Subcutaneous adipose tissue (tissue), 4 donors: Measurements from ENCODE around the gene PLA2G12A. TPM values are rescaled to one million over a fixed set of nuclear protein-coding genes. Genes with fewer than 3 reads are reported as not detected.

Experiments
- small RNA-seq: library from RNA; depleted of rRNA; stranded (forward); fragments of <200 nt; gene quantifications from one replicate; pipeline ENCODE3, GENCODE V24; 2016
- total RNA-seq, 4 donors: library from RNA; depleted of rRNA; stranded (reverse); fragments of >200 nt; gene quantifications; one replicate each; pipeline ENCODE4 v1.1.0, GENCODE V29; 2016

Gene PLA2G12A
- total RNA-seq, 4 donors from 2014 or later: 19.0 to 48.9 (median 24.6) TPM

Small RNA genes within 50 kb of the gene (small RNA-seq; reads per million reads assigned to genes)
- not detected for gene HIGD1AP14

Other genes with a start within 250 kb of the PLA2G12A start
- gene MCUB, start 169.8 kb downstream of the PLA2G12A start, total RNA-seq: 10 to 100 TPM; 11.5 to 35.5 (median 22.3) TPM
- gene CASP6, start 26.6 kb downstream of the PLA2G12A start, total RNA-seq: 10 to 100 TPM in 3 of 4 donors, 1 to 10 TPM in 1; 7.3 to 30.0 (median 24.1) TPM
- 10 to 100 TPM; 13.4 to 37.7 (median 20.9) TPM for gene CFI, start 71.9 kb upstream of the PLA2G12A start, total RNA-seq
- gene GAR1, start 85.7 kb upstream of the PLA2G12A start, total RNA-seq: 1 to 10 TPM; 3.4 to 8.3 (median 5.0) TPM
- under 1 TPM in 3 of 4 donors, not detected in 1; 0.34 to 0.65 (median 0.44) TPM for gene RRH, start 97.9 kb upstream of the PLA2G12A start, total RNA-seq
- under 1 TPM; 0.16 to 0.22 (median 0.18) TPM for gene LRIT3, start 118.0 kb upstream of the PLA2G12A start, total RNA-seq
- gene EGF, start 182.8 kb upstream of the PLA2G12A start, total RNA-seq: not detected